SH-SY5Y (cell line): ENCODE measurements around the gene ENDOV.

ENCODE experiments used
- GATA2 ChIP-seq: IDR thresholded peaks from 2 replicates; pipeline ENCODE4 v1.6.1; 2011; ENCODE audit warnings: mild to moderate bottlenecking, low read depth, low read length
- GATA3 ChIP-seq: IDR thresholded peaks from 2 replicates; pipeline ENCODE4 v1.6.1; 2011; ENCODE audit warnings: low read depth, mild to moderate bottlenecking, low read length, moderate library complexity

DNA sequence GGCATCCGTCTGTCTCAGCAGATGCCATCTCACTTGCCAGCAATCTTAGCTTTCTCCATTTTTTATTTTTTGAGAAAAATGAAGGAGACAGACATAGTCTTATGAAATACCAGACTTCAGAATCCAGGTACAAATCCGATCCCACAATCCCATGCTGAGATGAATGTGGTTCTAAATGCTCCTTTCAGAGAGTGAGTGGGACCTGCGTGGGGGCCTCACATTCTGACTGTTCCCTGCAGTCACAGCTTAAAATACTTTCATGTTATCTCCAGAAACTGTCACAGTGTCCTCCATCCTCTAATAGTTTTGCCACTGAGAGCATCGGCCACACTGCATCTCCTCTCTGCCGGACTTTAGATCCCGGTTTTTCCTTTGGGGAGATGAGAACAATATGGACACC lies 34.9 kb upstream of the ENDOV start:
- no peak for TF ChIP-seq GATA3
- TF ChIP-seq GATA2: no peak
